ENCODE measurements around the gene WSB1. TPM values are rescaled to one million over a fixed set of nuclear protein-coding genes. Genes with fewer than 3 reads are reported as not detected.

Gene WSB1
- total and polyA plus RNA-seq, 10 of the 15 experiments (the other 5 are each of a cell fraction or from before 2014, with no cell fraction given): 26.6 to 458 (median 101) TPM

DNA sequence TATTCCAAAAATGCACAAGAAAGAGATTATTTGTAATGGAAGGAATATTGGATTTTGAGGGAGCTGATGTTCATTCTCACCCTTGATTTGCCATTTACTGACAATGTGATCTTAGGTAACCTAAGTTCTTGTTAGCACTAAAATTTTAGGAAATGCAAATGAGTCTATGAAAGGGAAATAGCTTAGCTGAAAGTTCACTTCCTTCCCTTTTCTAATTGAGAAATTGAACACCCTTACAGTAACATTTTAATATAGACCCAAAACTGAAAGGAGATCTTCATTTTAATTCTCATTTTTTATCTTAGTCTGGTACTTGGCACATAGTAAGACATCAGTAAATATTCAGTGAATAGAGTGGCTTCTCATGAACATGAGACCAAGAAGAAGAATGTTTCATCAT is 10.9 kb upstream of the WSB1 start (continued):
- TF ChIP-seq, protein P1, sequence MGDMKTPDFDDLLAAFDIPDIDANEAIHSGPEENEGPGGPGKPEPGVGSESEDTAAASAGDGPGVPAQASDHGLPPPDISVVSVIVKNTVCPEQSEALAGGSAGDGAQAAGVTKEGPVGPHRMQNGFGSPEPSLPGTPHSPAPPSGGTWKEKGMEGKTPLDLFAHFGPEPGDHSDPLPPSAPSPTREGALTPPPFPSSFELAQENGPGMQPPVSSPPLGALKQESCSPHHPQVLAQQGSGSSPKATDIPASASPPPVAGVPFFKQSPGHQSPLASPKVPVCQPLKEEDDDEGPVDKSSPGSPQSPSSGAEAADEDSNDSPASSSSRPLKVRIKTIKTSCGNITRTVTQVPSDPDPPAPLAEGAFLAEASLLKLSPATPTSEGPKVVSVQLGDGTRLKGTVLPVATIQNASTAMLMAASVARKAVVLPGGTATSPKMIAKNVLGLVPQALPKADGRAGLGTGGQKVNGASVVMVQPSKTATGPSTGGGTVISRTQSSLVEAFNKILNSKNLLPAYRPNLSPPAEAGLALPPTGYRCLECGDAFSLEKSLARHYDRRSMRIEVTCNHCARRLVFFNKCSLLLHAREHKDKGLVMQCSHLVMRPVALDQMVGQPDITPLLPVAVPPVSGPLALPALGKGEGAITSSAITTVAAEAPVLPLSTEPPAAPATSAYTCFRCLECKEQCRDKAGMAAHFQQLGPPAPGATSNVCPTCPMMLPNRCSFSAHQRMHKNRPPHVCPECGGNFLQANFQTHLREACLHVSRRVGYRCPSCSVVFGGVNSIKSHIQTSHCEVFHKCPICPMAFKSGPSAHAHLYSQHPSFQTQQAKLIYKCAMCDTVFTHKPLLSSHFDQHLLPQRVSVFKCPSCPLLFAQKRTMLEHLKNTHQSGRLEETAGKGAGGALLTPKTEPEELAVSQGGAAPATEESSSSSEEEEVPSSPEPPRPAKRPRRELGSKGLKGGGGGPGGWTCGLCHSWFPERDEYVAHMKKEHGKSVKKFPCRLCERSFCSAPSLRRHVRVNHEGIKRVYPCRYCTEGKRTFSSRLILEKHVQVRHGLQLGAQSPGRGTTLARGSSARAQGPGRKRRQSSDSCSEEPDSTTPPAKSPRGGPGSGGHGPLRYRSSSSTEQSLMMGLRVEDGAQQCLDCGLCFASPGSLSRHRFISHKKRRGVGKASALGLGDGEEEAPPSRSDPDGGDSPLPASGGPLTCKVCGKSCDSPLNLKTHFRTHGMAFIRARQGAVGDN (IDR thresholded peaks at IDR 0.05): no peak
- TF ChIP-seq MTA2 (IDR thresholded peaks at IDR 0.05; ENCODE audit: low read depth) (no peak), SRF (IDR thresholded peaks at IDR 0.05; ENCODE audit: low read depth in 2 of 2, low read length in 2 of 2) (no peak), POLR2AphosphoS2 (IDR thresholded peaks at IDR 0.05; ENCODE audit: low read depth, low read length) (no peak), NR2F1 (conservative IDR thresholded peaks at IDR 0.05) (no peak), HCFC1 (IDR thresholded peaks at IDR 0.05; ENCODE audit: low read length) (no peak), TARDBP (IDR thresholded peaks at IDR 0.05; ENCODE audit: borderline replicate concordance) (no peak), EED (IDR thresholded peaks at IDR 0.05; ENCODE audit: low read depth) (no peak)
- TF ChIP-seq, protein P2, sequence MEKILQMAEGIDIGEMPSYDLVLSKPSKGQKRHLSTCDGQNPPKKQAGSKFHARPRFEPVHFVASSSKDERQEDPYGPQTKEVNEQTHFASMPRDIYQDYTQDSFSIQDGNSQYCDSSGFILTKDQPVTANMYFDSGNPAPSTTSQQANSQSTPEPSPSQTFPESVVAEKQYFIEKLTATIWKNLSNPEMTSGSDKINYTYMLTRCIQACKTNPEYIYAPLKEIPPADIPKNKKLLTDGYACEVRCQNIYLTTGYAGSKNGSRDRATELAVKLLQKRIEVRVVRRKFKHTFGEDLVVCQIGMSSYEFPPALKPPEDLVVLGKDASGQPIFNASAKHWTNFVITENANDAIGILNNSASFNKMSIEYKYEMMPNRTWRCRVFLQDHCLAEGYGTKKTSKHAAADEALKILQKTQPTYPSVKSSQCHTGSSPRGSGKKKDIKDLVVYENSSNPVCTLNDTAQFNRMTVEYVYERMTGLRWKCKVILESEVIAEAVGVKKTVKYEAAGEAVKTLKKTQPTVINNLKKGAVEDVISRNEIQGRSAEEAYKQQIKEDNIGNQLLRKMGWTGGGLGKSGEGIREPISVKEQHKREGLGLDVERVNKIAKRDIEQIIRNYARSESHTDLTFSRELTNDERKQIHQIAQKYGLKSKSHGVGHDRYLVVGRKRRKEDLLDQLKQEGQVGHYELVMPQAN (conservative IDR thresholded peaks at IDR 0.05): no peak

All from GM12878 (cell line).